K562 (cell line): ENCODE data around the gene PTH1R. TPM values are rescaled to one million over a fixed set of nuclear protein-coding genes. Genes with fewer than 3 reads are reported as not detected.
A peak's percentile ranks its signal among the peaks of the same experiment; 100 is the strongest.

Experiments used
- CREB1 ChIP-seq, 2 experiments: sonication (generic) in 1 of 2; formaldehyde crosslinking in 1 of 2; IDR thresholded peaks; 2 replicates each; pipeline versions ENCODE4 v1.6.1 to v1.8.0; 2012 to 2022; ENCODE audit warnings: inconsistent platforms in 1 of 2, mild to moderate bottlenecking in 1 of 2, missing genetic modification reagents in 1 of 2, moderate library complexity in 1 of 2
- CREM ChIP-seq: IDR thresholded peaks from 2 replicates; pipeline ENCODE4 v1.6.1; 2014; ENCODE audit warnings: antibody characterized with exemption, low read depth
- CTBP1 ChIP-seq: fragments of 450-650 bp; IDR thresholded peaks from 2 replicates; pipeline ENCODE4 v1.6.1; 2016; ENCODE audit warnings: borderline replicate concordance
- FOXK2 ChIP-seq, 2 experiments: fragments of 450-650 bp; IDR thresholded peaks in 1 of 2; conservative IDR thresholded peaks in 1 of 2; 2 replicates each; pipeline ENCODE4 v1.6.1; 2016; ENCODE audit warnings: low read depth in 2 of 2, mild to moderate bottlenecking in 1 of 2
- HCFC1 ChIP-seq: IDR thresholded peaks from 2 replicates; pipeline ENCODE4 v1.6.1; 2012; ENCODE audit warnings: low read depth, low read length, improper control_type of control experiment
- HMG20B ChIP-seq: fragments of 250-450 bp; sonication (Bioruptor Pico); IDR thresholded peaks from 2 replicates; pipeline ENCODE4 v1.5.0; 2021; ENCODE audit warnings: mild to moderate bottlenecking
- IFI16 ChIP-seq: fragments of 250-450 bp; sonication (Bioruptor Pico); IDR thresholded peaks from 2 replicates; pipeline ENCODE4 v2.1.2; 2022; ENCODE audit warnings: mild to moderate bottlenecking, inconsistent platforms
- KAT8 ChIP-seq: fragments of 450-650 bp; IDR thresholded peaks from 2 replicates; pipeline ENCODE4 v1.6.1; 2016; ENCODE audit warnings: low read depth, mild to moderate bottlenecking
- NKRF ChIP-seq: fragments of 450-650 bp; IDR thresholded peaks from 2 replicates; pipeline ENCODE4 v1.6.1; 2016; ENCODE audit warnings: borderline replicate concordance
- NONO ChIP-seq, 2 experiments: fragments of 200-400 bp in 1 of 2; fragments of 450-650 bp in 1 of 2; formaldehyde crosslinking in 1 of 2; IDR thresholded peaks; 2 replicates each; pipeline ENCODE4 v1.6.1; 2017; ENCODE audit warnings: low read depth in 2 of 2, mild to moderate bottlenecking in 2 of 2, moderate library complexity in 2 of 2, low read length in 1 of 2
- PHF20 ChIP-seq: fragments of 450-650 bp; IDR thresholded peaks from 2 replicates; pipeline ENCODE4 v1.6.1; 2018; ENCODE audit not compliant: partially characterized antibody
- POLR2AphosphoS5 ChIP-seq: IDR thresholded peaks from 2 replicates; pipeline ENCODE4 v1.6.1; 2011; ENCODE audit warnings: mild to moderate bottlenecking, low read depth, low read length, moderate library complexity; ENCODE audit not compliant: control insufficient read depth, insufficient read depth
- RB1 ChIP-seq: fragments of 450-650 bp; IDR thresholded peaks from 2 replicates; pipeline ENCODE4 v1.6.1; 2017; ENCODE audit warnings: low read depth, mild to moderate bottlenecking
- SREBF1 ChIP-seq: fragments of 150-350 bp; IDR thresholded peaks from 2 replicates; pipeline ENCODE4 v1.6.1; 2014; ENCODE audit warnings: antibody characterized with exemption, low read depth, low read length, borderline replicate concordance
- USF2 ChIP-seq: sonication (generic); formaldehyde crosslinking; IDR thresholded peaks from 2 replicates; pipeline ENCODE4 v1.5.0; 2020; ENCODE audit warnings: missing genetic modification reagents
- ZHX1 ChIP-seq: fragments of 150-350 bp; conservative IDR thresholded peaks from 2 replicates; pipeline ENCODE4 v1.6.1; 2014; ENCODE audit warnings: low read length
- ZNF609 ChIP-seq: sonication (generic); formaldehyde crosslinking; IDR thresholded peaks from 2 replicates; pipeline ENCODE4 v1.8.1; 2023; ENCODE audit warnings: missing genetic modification reagents, mild to moderate bottlenecking, borderline replicate concordance
- polyA plus RNA-seq, 8 experiments: library from polyadenylated mRNA; depleted of rRNA in 4 of 8; stranded (reverse) in 5 of 8; unstranded in 3 of 8; fragments of >200 nt; fragmentation: Nextera tagmentation in 2 of 8; fragmentation: Illumina TruSeq in 1 of 8; extraction: Ambion mirVana in 2 of 8; extraction: Trizol in 1 of 8; gene quantifications; 2 replicates each; pipeline versions ENCODE4 v1.2.1 to v1.2.3, GENCODE V29; 2011 to 2014; ENCODE audit warnings: inconsistent platforms in 1 of 8, missing spikeins in 1 of 8
- total RNA-seq, 7 experiments: library from RNA; depleted of rRNA in 6 of 7; stranded (reverse); fragments of >200 nt in 6 of 7; fragmentation: Illumina TruSeq in 2 of 7; extraction: Trizol in 2 of 7; gene quantifications; 2 replicates each; pipeline versions ENCODE4 v1.2.1 to v1.2.3, GENCODE V29; 2011 to 2021; ENCODE audit warnings: low replicate concordance in 1 of 7

PTH1R gene
- total and polyA plus RNA-seq, 9 of the 15 experiments (the other 6 are each of a cell fraction or from before 2014, with no cell fraction given): not detected

- no peak for TF ChIP-seq NKRF
- TF ChIP-seq USF2: peak; percentile 74
- TF ChIP-seq IFI16 (CRISPR knock-in tag): no peak
- peak; percentile 78 to 85 for TF ChIP-seq FOXK2 (conservative IDR thresholded peaks at IDR 0.05 in 1 of 2, IDR thresholded peaks at IDR 0.05 in 1 of 2; ENCODE audit: low read depth in 2 of 2)
- TF ChIP-seq KAT8: no peak
- no peak for TF ChIP-seq POLR2AphosphoS5
- no peak for TF ChIP-seq PHF20
- peak; percentile 54 for TF ChIP-seq CTBP1
- no peak for TF ChIP-seq ZNF609 (CRISPR knock-in tag)
- TF ChIP-seq ZHX1: no peak
- no peak for TF ChIP-seq HMG20B (CRISPR knock-in tag)
- TF ChIP-seq NONO (IDR thresholded peaks at IDR 0.05; ENCODE audit: low read depth in 2 of 2, low read length in 1 of 2): 0 out of 4 replicates have a peak, but pooled peaks of 1 of the 2 experiments have one; percentile 34
- peak; percentile 78; the same call in 1 of the 2 replicates for TF ChIP-seq RB1
- peak; percentile 50 for TF ChIP-seq CREM
- TF ChIP-seq CREB1 (IDR thresholded peaks at IDR 0.05): no peak
- peak; percentile 47; the same call in 1 of the 2 replicates for TF ChIP-seq CREB1 (CRISPR knock-in tag; IDR thresholded peaks at IDR 0.05)
- peak; percentile 18; the same call in 1 of the 2 replicates for TF ChIP-seq HCFC1
- TF ChIP-seq SREBF1: peak; percentile 66; the same call in 1 of the 2 replicates
Measured at GRCh38 chr3:46909535-46910161, 32.1 kb downstream of the PTH1R start (continued).
